Breast epithelium (tissue), 4 donors: ENCODE results near the gene ZNF688. TPM values are rescaled to one million over a fixed set of nuclear protein-coding genes. Genes with fewer than 3 reads are reported as not detected.
"Not testable (repeated sequence)": the region's sequence is repeated elsewhere in the genome, so short reads cannot be mapped to it uniquely, and the experiment has no call there.

ENCODE experiments used
- DNase-seq, 2 donors: peaks; one replicate each; pipeline ENCODE4 v3.0.0-alpha.2; 2019; ENCODE audit warnings: low spot score in 2 of 2
- H3K27ac ChIP-seq, 2 donors: fragments of 200-600 bp; sonication (generic) in 1 of 2; one replicate each; pipeline ENCODE4 v1.5.1; 2016 to 2019; ENCODE audit warnings: mild to moderate bottlenecking in 1 of 2
- H3K27me3 ChIP-seq, 2 donors: fragments of 200-600 bp; sonication (generic) in 1 of 2; one replicate each; pipeline versions ENCODE4 v1.5.1 to v1.6.0; 2017 to 2019; ENCODE audit warnings: control low read depth in 1 of 2, mild to moderate bottlenecking in 1 of 2
- H3K36me3 ChIP-seq: fragments of 200-600 bp; one replicate; pipeline ENCODE4 v1.5.1; 2019
- H3K4me1 ChIP-seq, 2 donors: fragments of 200-600 bp; sonication (generic); one replicate each; pipeline ENCODE4 v1.5.1; 2016 to 2019; ENCODE audit warnings: control low read depth in 1 of 2
- H3K4me3 ChIP-seq, 3 donors: fragments of 200-600 bp; sonication (generic); 1 replicate in 2 of 3; 2 replicates in 1 of 3; pipeline ENCODE4 v1.5.1; 2016 to 2019; ENCODE audit warnings: mild to moderate bottlenecking in 3 of 3, moderate library complexity in 2 of 3
- H3K9me3 ChIP-seq, 2 donors: fragments of 200-600 bp; sonication (generic) in 1 of 2; one replicate each; pipeline ENCODE4 v1.5.1; 2016 to 2019; ENCODE audit warnings: control low read depth in 1 of 2
- CTCF ChIP-seq, 3 donors: fragments of 450-650 bp; IDR thresholded peaks; one replicate each; pipeline ENCODE4 v1.5.1; 2016 to 2017; ENCODE audit warnings: antibody characterized with exemption in 3 of 3, mild to moderate bottlenecking in 3 of 3, moderate library complexity in 3 of 3
- POLR2A ChIP-seq: fragments of 450-650 bp; IDR thresholded peaks from one replicate; pipeline ENCODE4 v1.6.1; 2016; ENCODE audit warnings: antibody characterized with exemption, mild to moderate bottlenecking, moderate library complexity
- POLR2AphosphoS5 ChIP-seq, 3 donors: sonication (generic); formaldehyde crosslinking; IDR thresholded peaks; one replicate each; pipeline ENCODE4 v1.6.1; 2017; ENCODE audit warnings: antibody characterized with exemption in 3 of 3
- intact Hi-C: fragments of 100-400 bp; cut with DNase I; formaldehyde crosslinking; loops from one replicate; pipeline ENCODE4 v1.15.1; 2023; ENCODE audit warnings: low total_unique reads
- total RNA-seq, 3 donors: library from RNA; depleted of rRNA; stranded (reverse); fragments of >200 nt; gene quantifications; one replicate each; pipeline ENCODE4 v1.1.0, GENCODE V29; 2016

ZNF688 gene
- total RNA-seq, 3 donors from 2014 or later = 17.4 to 18.4 (median 18.4) TPM

- DNase-seq = no peak
- H3K27me3 ChIP-seq = no peaks in the 10 kb centered on the region
- no peak overlapping the region for H3K4me3 ChIP-seq
- intact Hi-C loops = no loop called here
- TF ChIP-seq POLR2AphosphoS5 (IDR thresholded peaks at IDR 0.05) (no peak), CTCF (IDR thresholded peaks at IDR 0.05) (no peak), POLR2A (no peak)
- no peaks in the 10 kb centered on the region for H3K9me3 ChIP-seq
- H3K4me1 ChIP-seq = no peaks in the 10 kb centered on the region
- H3K27ac ChIP-seq = no peak overlapping the region
- peaks cover 12% of the 10 kb centered on the region for H3K36me3 ChIP-seq
These were observed 29.4 kb upstream of the ZNF688 start for GRCh38 chr16:30600929-30601328.

- TF ChIP-seq CTCF (IDR thresholded peaks at IDR 0.05) (no peak), POLR2A (no peak), POLR2AphosphoS5 (IDR thresholded peaks at IDR 0.05) (no peak)
- intact Hi-C loops = no loop called here
- H3K27me3 ChIP-seq = no peaks in the 10 kb centered on the region
These were observed 28.7 kb upstream of the ZNF688 start for GRCh38 chr16:30600215-30600614.

GRCh38 chr16:30592871-30593270 is 21.4 kb upstream of the ZNF688 start:
- TF ChIP-seq POLR2AphosphoS5 (IDR thresholded peaks at IDR 0.05) = no peak
- TF ChIP-seq POLR2A = no peak
- TF ChIP-seq CTCF (IDR thresholded peaks at IDR 0.05) = no peak
- Histone ChIP-seq H3K36me3 (no peaks in the 10 kb centered on the region), H3K27ac (no peak overlapping the region), H3K9me3 (no peaks in the 10 kb centered on the region), H3K4me3 (no peak overlapping the region), H3K4me1 (no peaks in the 10 kb centered on the region), H3K27me3 (no peaks in the 10 kb centered on the region)
- no peak for DNase-seq
- intact Hi-C loops = no loop called here

More at GRCh38 chr16:30600215-30600614, 28.7 kb upstream of the ZNF688 start:
- Histone ChIP-seq H3K4me3 (no peak overlapping the region), H3K27ac (no peak overlapping the region), H3K9me3 (no peaks in the 10 kb centered on the region), H3K36me3 (peaks cover 12% of the 10 kb centered on the region), H3K4me1 (no peaks in the 10 kb centered on the region)
- no peak for DNase-seq

- H3K27me3 ChIP-seq, intact Hi-C loops, H3K27ac ChIP-seq, H3K9me3 ChIP-seq, H3K4me3 ChIP-seq, DNase-seq, H3K4me1 ChIP-seq, H3K36me3 ChIP-seq: not testable (repeated sequence)
These were observed 19.4 kb upstream of the ZNF688 start for GRCh38 chr16:30590869-30591268.

GRCh38 chr16:30589582-30589981 is 18.1 kb upstream of the ZNF688 start:
- intact Hi-C loops, H3K4me3 ChIP-seq, H3K4me1 ChIP-seq, DNase-seq, H3K27me3 ChIP-seq, H3K9me3 ChIP-seq, H3K36me3 ChIP-seq, H3K27ac ChIP-seq: not testable (repeated sequence)

GRCh38 chr16:30588651-30589050 is 17.1 kb upstream of the ZNF688 start:
- no peaks in the 10 kb centered on the region for H3K36me3 ChIP-seq

More at GRCh38 chr16:30588651-30589050, 17.1 kb upstream of the ZNF688 start:
- TF ChIP-seq CTCF (IDR thresholded peaks at IDR 0.05) = no peak
- TF ChIP-seq POLR2A = no peak
- TF ChIP-seq POLR2AphosphoS5 (IDR thresholded peaks at IDR 0.05) = no peak
- intact Hi-C loops = no loop called here
- H3K27ac ChIP-seq = no peak overlapping the region
- DNase-seq = no peak
- H3K4me3 ChIP-seq = no peak overlapping the region
- no peaks in the 10 kb centered on the region for H3K9me3 ChIP-seq
- H3K27me3 ChIP-seq = no peaks in the 10 kb centered on the region
- peaks cover 0 to 4% of the 10 kb centered on the region in 2 donors for H3K4me1 ChIP-seq
